WTC11 (cell line): ENCODE measurements around the gene LAMA2. TPM values are rescaled to one million over a fixed set of nuclear protein-coding genes. Genes with fewer than 3 reads are reported as not detected.
A peak's percentile ranks its signal among the peaks of the same experiment; 100 is the strongest.

Experiments used
- ATAC-seq: fragments of 200-7000 bp; cut with Tn5 transposase; 2 replicates; pipeline ENCODE4 v1.10.0; 2021; ENCODE audit warnings: mild to moderate bottlenecking, moderate library complexity
- CTCF ChIA-PET: fragments of 300-600 bp; sonication (Branson Sonifier 250); formaldehyde crosslinking; loops from one replicate; lab custom pipeline; 2021; ENCODE audit warnings: antibody characterized with exemption; lab: Charles Lee
- POLR2A ChIA-PET: fragments of 350-600 bp; sonication (Branson Sonifier 250); formaldehyde crosslinking; loops from one replicate; lab custom pipeline; 2021; ENCODE audit warnings: antibody characterized with exemption; lab: Charles Lee
- DNase-seq: peaks from one replicate; pipeline ENCODE4 v3.0.0; 2021; ENCODE audit warnings: low spot score
- H3K27ac Mint-ChIP-seq: 2 replicates; pipeline ENCODE4 v1.8.0; 2021; ENCODE audit warnings: mixed read lengths
- H3K27me3 Mint-ChIP-seq: 2 replicates; pipeline ENCODE4 v1.8.0; 2021; ENCODE audit warnings: low read depth, mild to moderate bottlenecking, moderate library complexity, mixed read lengths
- H3K36me3 Mint-ChIP-seq: 2 replicates; pipeline ENCODE4 v1.8.0; 2021; ENCODE audit warnings: mixed read lengths
- H3K4me1 Mint-ChIP-seq: 2 replicates; pipeline ENCODE4 v1.8.0; 2022; ENCODE audit warnings: mixed read lengths
- H3K4me3 Mint-ChIP-seq: 2 replicates; pipeline ENCODE4 v1.8.0; 2021; ENCODE audit warnings: mild to moderate bottlenecking, moderate library complexity, mixed read lengths
- H3K9me3 Mint-ChIP-seq: 2 replicates; pipeline ENCODE4 v1.8.0; 2021; ENCODE audit warnings: mixed read lengths
- ATF3 ChIP-seq: sonication (generic); formaldehyde crosslinking; conservative IDR thresholded peaks from 2 replicates; pipeline ENCODE4 v1.8.1; 2022; ENCODE audit warnings: mild to moderate bottlenecking, missing genetic modification reagents
- CREM ChIP-seq: sonication (generic); formaldehyde crosslinking; IDR thresholded peaks from 2 replicates; pipeline ENCODE4 v1.8.1; 2022; ENCODE audit warnings: mild to moderate bottlenecking, missing genetic modification reagents, moderate library complexity
- E2F1 ChIP-seq: sonication (generic); formaldehyde crosslinking; IDR thresholded peaks from 2 replicates; pipeline ENCODE4 v1.8.0; 2022; ENCODE audit warnings: mild to moderate bottlenecking, missing genetic modification reagents
- E2F4 ChIP-seq: sonication (generic); formaldehyde crosslinking; IDR thresholded peaks from 2 replicates; pipeline ENCODE4 v1.8.1; 2022; ENCODE audit warnings: low read depth, mild to moderate bottlenecking, moderate library complexity, missing genetic modification reagents, borderline replicate concordance
- FOXP4 ChIP-seq: sonication (generic); formaldehyde crosslinking; IDR thresholded peaks from 2 replicates; pipeline ENCODE4 v1.8.0; 2022; ENCODE audit warnings: mild to moderate bottlenecking, missing genetic modification reagents
- NFYB ChIP-seq: sonication (generic); formaldehyde crosslinking; conservative IDR thresholded peaks from 2 replicates; pipeline ENCODE4 v1.8.0; 2022; ENCODE audit warnings: low read depth, missing genetic modification reagents
- NR2C2 ChIP-seq: sonication (generic); formaldehyde crosslinking; IDR thresholded peaks from 2 replicates; pipeline ENCODE4 v1.8.0; 2022; ENCODE audit warnings: mild to moderate bottlenecking, missing genetic modification reagents
- OVOL2 ChIP-seq: fragments of 250-450 bp; sonication (Bioruptor Pico); IDR thresholded peaks from 2 replicates; pipeline ENCODE4 v1.9.0; 2021; ENCODE audit warnings: mild to moderate bottlenecking, borderline replicate concordance
- PRDM15 ChIP-seq: sonication (generic); formaldehyde crosslinking; IDR thresholded peaks from 2 replicates; pipeline ENCODE4 v1.8.0; 2022; ENCODE audit warnings: missing genetic modification reagents
- PREB ChIP-seq: sonication (generic); formaldehyde crosslinking; IDR thresholded peaks from 2 replicates; pipeline ENCODE4 v1.8.1; 2022; ENCODE audit warnings: mild to moderate bottlenecking, missing genetic modification reagents, moderate library complexity, borderline replicate concordance
- STAT6 ChIP-seq: sonication (generic); formaldehyde crosslinking; conservative IDR thresholded peaks from 2 replicates; pipeline ENCODE4 v1.8.1; 2023; ENCODE audit warnings: mild to moderate bottlenecking, low read depth, missing genetic modification reagents, moderate library complexity
- TEAD1 ChIP-seq: sonication (generic); formaldehyde crosslinking; IDR thresholded peaks from 2 replicates; pipeline ENCODE4 v1.8.0; 2022; ENCODE audit warnings: mild to moderate bottlenecking, missing genetic modification reagents
- ZBTB21 ChIP-seq: sonication (generic); formaldehyde crosslinking; IDR thresholded peaks from 2 replicates; pipeline ENCODE4 v1.8.1; 2023; ENCODE audit warnings: mild to moderate bottlenecking, missing genetic modification reagents, borderline replicate concordance
- ZMAT4 ChIP-seq: fragments of 250-450 bp; sonication (Bioruptor Pico); IDR thresholded peaks from 2 replicates; pipeline ENCODE4 v1.9.0; 2021; ENCODE audit warnings: mild to moderate bottlenecking
- ZNF121 ChIP-seq: sonication (generic); formaldehyde crosslinking; IDR thresholded peaks from 2 replicates; pipeline ENCODE4 v1.8.0; 2023; ENCODE audit warnings: missing genetic modification reagents
- ZNF263 ChIP-seq: sonication (generic); formaldehyde crosslinking; IDR thresholded peaks from 2 replicates; pipeline ENCODE4 v1.8.1; 2022; ENCODE audit warnings: low read depth, mild to moderate bottlenecking, moderate library complexity, missing genetic modification reagents
- ZNF317 ChIP-seq: sonication (generic); formaldehyde crosslinking; IDR thresholded peaks from 2 replicates; pipeline ENCODE4 v1.8.1; 2023; ENCODE audit warnings: low read depth, mild to moderate bottlenecking, moderate library complexity, missing genetic modification reagents, borderline replicate concordance
- ZNF416 ChIP-seq: fragments of 250-450 bp; sonication (Bioruptor Pico); IDR thresholded peaks from 2 replicates; pipeline ENCODE4 v1.9.0; 2021; ENCODE audit warnings: mild to moderate bottlenecking, inconsistent platforms
- ZNF425 ChIP-seq: fragments of 250-450 bp; sonication (Bioruptor Pico); conservative IDR thresholded peaks from 2 replicates; pipeline ENCODE4 v1.9.0; 2021; ENCODE audit warnings: mild to moderate bottlenecking
- ZNF671 ChIP-seq: fragments of 250-450 bp; sonication (Bioruptor Pico); IDR thresholded peaks from 2 replicates; pipeline ENCODE4 v1.8.0; 2021; ENCODE audit warnings: mild to moderate bottlenecking
- total RNA-seq: library from RNA; stranded (reverse); gene quantifications from 3 replicates; pipeline ENCODE4 v1.2.3, GENCODE V29; 2021

Gene LAMA2
- total RNA-seq, 1 experiment from 2014 or later, result 6.6 TPM

- DNase-seq (no peak), ATAC-seq (peak; percentile 75)
- no peak overlapping the region for H3K4me3 Mint-ChIP-seq
- TF ChIP-seq CREM (CRISPR knock-in tag), result no peak
- TF ChIP-seq ZNF121 (CRISPR knock-in tag), result no peak
- TF ChIP-seq NFYB (CRISPR knock-in tag), result no peak
- no peak for TF ChIP-seq ATF3
- no peak for TF ChIP-seq STAT6 (CRISPR knock-in tag)
- no peak for TF ChIP-seq ZNF671 (CRISPR knock-in tag)
- no peak for TF ChIP-seq ZBTB21 (CRISPR knock-in tag)
- TF ChIP-seq FOXP4 (CRISPR knock-in tag), result no peak
- no peak for TF ChIP-seq ZNF263
- TF ChIP-seq PREB (CRISPR knock-in tag), result no peak
- no peak for TF ChIP-seq PRDM15 (CRISPR knock-in tag)
- no peak for TF ChIP-seq ZNF317 (CRISPR knock-in tag)
- no peak for TF ChIP-seq ZNF425 (CRISPR knock-in tag)
- TF ChIP-seq ZNF416 (CRISPR knock-in tag), result no peak
- TF ChIP-seq E2F1 (CRISPR knock-in tag), result no peak
- no peak for TF ChIP-seq OVOL2 (CRISPR knock-in tag)
- TF ChIP-seq E2F4 (CRISPR knock-in tag), result no peak
- TF ChIP-seq NR2C2 (CRISPR knock-in tag), result no peak
- no peak for TF ChIP-seq ZMAT4 (CRISPR knock-in tag)
- no peak for TF ChIP-seq TEAD1 (CRISPR knock-in tag)
- POLR2A ChIA-PET, result no interaction called here
- H3K36me3 Mint-ChIP-seq, result no peaks in the 10 kb centered on the region
- H3K4me1 Mint-ChIP-seq, result peaks cover 22% of the 10 kb centered on the region
- CTCF ChIA-PET, result no interaction called here
- no peak overlapping the region for H3K27ac Mint-ChIP-seq
- peaks cover 3% of the 10 kb centered on the region; the same call in 1 of the 2 replicates for H3K9me3 Mint-ChIP-seq
- no peaks in the 10 kb centered on the region for H3K27me3 Mint-ChIP-seq
These were observed 34.6 kb upstream of the LAMA2 start for GRCh38 chr6:128848212-128848935.
